Kidney (tissue), 14 donors: ENCODE data around the gene SGPL1. TPM values are rescaled to one million over a fixed set of nuclear protein-coding genes. Genes with fewer than 3 reads are reported as not detected.

Source experiments
- DNase-seq, 5 donors: peaks; one replicate each; pipeline ENCODE4 v3.0.0-alpha.2; 2013 to 2020
- FAIRE-seq: peaks from 2 replicates; lab custom pipeline; 2012; peaks lifted over from hg19 to GRCh38; lab: Jason Lieb, UNC
- H3K27ac ChIP-seq, 2 donors: one replicate each; pipeline ENCODE4 v1.7.0; 2013; ENCODE audit warnings: low read depth in 2 of 2, low read length in 2 of 2, inconsistent platforms in 1 of 2
- H3K27me3 ChIP-seq: one replicate; pipeline ENCODE4 v1.7.1; 2013; ENCODE audit warnings: low read length, inconsistent platforms; ENCODE audit not compliant: control insufficient read depth, insufficient read depth
- H3K36me3 ChIP-seq, 3 donors: one replicate each; pipeline versions ENCODE4 v1.7.0 to v1.7.1; 2013; ENCODE audit warnings: low read length in 3 of 3, control low read depth in 1 of 3, inconsistent platforms in 1 of 3; ENCODE audit not compliant: insufficient read depth in 3 of 3, control insufficient read depth in 2 of 3
- H3K4me1 ChIP-seq, 3 donors: one replicate each; pipeline versions ENCODE4 v1.7.0 to v1.7.1; 2013; ENCODE audit warnings: low read length in 3 of 3, inconsistent platforms in 1 of 3, low read depth in 1 of 3; ENCODE audit not compliant: control insufficient read depth in 2 of 3, insufficient read depth in 2 of 3
- H3K4me3 ChIP-seq, 3 donors: one replicate each; pipeline versions ENCODE4 v1.7.0 to v1.8.1; 2013; ENCODE audit warnings: low read length in 3 of 3, control low read depth in 1 of 3, inconsistent platforms in 1 of 3
- H3K9ac ChIP-seq, 3 donors: one replicate each; pipeline versions ENCODE4 v1.7.0 to v1.7.1; 2013; ENCODE audit warnings: low read length in 3 of 3, control low read depth in 1 of 3, inconsistent platforms in 1 of 3
- H3K9me3 ChIP-seq, 3 donors: one replicate each; pipeline versions ENCODE4 v1.7.0 to v1.7.1; 2013; ENCODE audit warnings: low read length in 3 of 3, control low read depth in 1 of 3, inconsistent platforms in 1 of 3; ENCODE audit not compliant: control insufficient read depth in 2 of 3, insufficient read depth in 1 of 3
- CTCF ChIP-seq: IDR thresholded peaks from 3 replicates; pipeline ENCODE4 v1.5.1; 2012; ENCODE audit warnings: mild to moderate bottlenecking, moderate library complexity, borderline replicate concordance; ENCODE audit not compliant: insufficient read depth; ENCODE audit errors: extremely low read depth
- intact Hi-C: fragments of 100-400 bp; cut with DNase I; formaldehyde crosslinking; loops from one replicate; pipeline ENCODE4 v1.11.1; 2022
- polyA plus RNA-seq: library from polyadenylated mRNA; stranded (reverse); fragments of 350-450 nt; fragmentation: Illumina TruSeq; extraction: RNeasy Lipid Tissue Mini Kit (QIAGEN cat#74804); gene quantifications from one replicate; pipeline ENCODE4 v1.2.3, GENCODE V29; 2014; ENCODE audit warnings: low read depth, low replicate concordance; ENCODE audit not compliant: insufficient read depth
- total RNA-seq: library from RNA; stranded (reverse); fragmentation: NEBNext Ultra II Directional; extraction: Animal tissue kit (Norgen Biotek cat#: 25700); gene quantifications from one replicate; pipeline ENCODE4 v1.2.1, GENCODE V29; 2021
- donor health status: control.
- donor health status: control.
- donor health status: control.
- donor health status: control.
- donor health status: control.
- donor health status: DM: yes; HTN: yes; CAD: no.
- donor health status: Normal renal cell carcinoma (clear cell type).

SGPL1 gene
- total and polyA plus RNA-seq, 2 donors from 2014 or later, result 13.5 to 105 TPM

GRCh38 chr10:70863470-70864160 lies 47.9 kb downstream of the SGPL1 start:
- H3K9me3 ChIP-seq, result no peaks in the 10 kb centered on the region
- no peaks in the 10 kb centered on the region for H3K4me1 ChIP-seq
- intact Hi-C loops, result no loop called here
- no peaks in the 10 kb centered on the region for H3K27me3 ChIP-seq
- H3K36me3 ChIP-seq, result peaks cover 7 to 21% (median 8%) of the 10 kb centered on the region in 3 donors
- H3K4me3 ChIP-seq, result no peak overlapping the region
- H3K27ac ChIP-seq, result no peak overlapping the region
- H3K9ac ChIP-seq, result no peak overlapping the region
- DNase-seq (no peak), FAIRE-seq (no peak)
- no peak for TF ChIP-seq CTCF

GRCh38 chr10:70864935-70865334 lies 49.2 kb downstream of the SGPL1 start:
- intact Hi-C loops, result no loop called here
- TF ChIP-seq CTCF, result no peak
- H3K27me3 ChIP-seq, result no peaks in the 10 kb centered on the region
- H3K9ac ChIP-seq, result no peak overlapping the region
- H3K36me3 ChIP-seq, result peaks cover 2 to 20% (median 7%) of the 10 kb centered on the region in 3 donors
- H3K9me3 ChIP-seq, result no peaks in the 10 kb centered on the region
- H3K4me3 ChIP-seq, result no peak overlapping the region
- H3K4me1 ChIP-seq, result no peaks in the 10 kb centered on the region
- FAIRE-seq (no peak), DNase-seq (no peak)
- no peak overlapping the region for H3K27ac ChIP-seq

- Histone ChIP-seq H3K4me1 (no peaks in the 10 kb centered on the region), H3K27ac (no peak overlapping the region), H3K27me3 (no peaks in the 10 kb centered on the region), H3K36me3 (peaks cover 2 to 11% (median 8%) of the 10 kb centered on the region in 3 donors), H3K4me3 (no peak overlapping the region), H3K9me3 (no peaks in the 10 kb centered on the region), H3K9ac (no peak overlapping the region)
- TF ChIP-seq CTCF, result no peak
- intact Hi-C loops, result no loop called here
- DNase-seq (no peak), FAIRE-seq (no peak)
Observed at GRCh38 chr10:70866424-70866823, 50.7 kb downstream of the SGPL1 start.

GRCh38 chr10:70872291-70872690 lies 56.5 kb downstream of the SGPL1 start:
- H3K9me3 ChIP-seq, result no peaks in the 10 kb centered on the region
- H3K27ac ChIP-seq, result no peak overlapping the region
- FAIRE-seq (no peak), DNase-seq (no peak)
- H3K9ac ChIP-seq, result no peak overlapping the region
- H3K4me1 ChIP-seq, result no peaks in the 10 kb centered on the region
- H3K27me3 ChIP-seq, result no peaks in the 10 kb centered on the region
- H3K4me3 ChIP-seq, result no peak overlapping the region
- no peak for TF ChIP-seq CTCF
- intact Hi-C loops, result loop anchor here (10.0 kb wide), 1 partner anchor 307 kb away; no protein-coding TSS in a partner anchor
- peaks cover 3 to 38% (median 21%) of the 10 kb centered on the region in 3 donors for H3K36me3 ChIP-seq
